ENCODE data around the gene TTC7B.

The TTC7B gene

DNA sequence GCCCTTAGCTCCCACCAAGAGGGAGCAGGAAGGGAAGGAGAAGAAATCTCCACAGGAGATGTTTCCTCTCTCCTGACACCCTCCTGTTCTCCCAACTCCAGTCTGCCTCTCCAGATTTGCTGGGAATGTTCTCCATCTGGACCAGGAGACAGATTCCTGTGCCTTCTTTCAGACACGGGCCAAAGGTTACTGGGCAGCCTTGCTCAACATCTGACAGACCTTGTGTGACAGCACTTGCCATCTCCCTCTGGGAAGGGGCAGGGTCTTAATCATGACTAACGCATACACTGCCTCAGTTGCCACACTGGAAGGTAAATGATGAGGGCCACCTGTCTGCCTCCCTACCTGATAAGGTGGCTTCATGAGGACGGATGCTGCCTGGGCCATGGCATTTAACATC, 2.5 kb upstream of the TTC7B start:
- TF ChIP-seq, protein P1, sequence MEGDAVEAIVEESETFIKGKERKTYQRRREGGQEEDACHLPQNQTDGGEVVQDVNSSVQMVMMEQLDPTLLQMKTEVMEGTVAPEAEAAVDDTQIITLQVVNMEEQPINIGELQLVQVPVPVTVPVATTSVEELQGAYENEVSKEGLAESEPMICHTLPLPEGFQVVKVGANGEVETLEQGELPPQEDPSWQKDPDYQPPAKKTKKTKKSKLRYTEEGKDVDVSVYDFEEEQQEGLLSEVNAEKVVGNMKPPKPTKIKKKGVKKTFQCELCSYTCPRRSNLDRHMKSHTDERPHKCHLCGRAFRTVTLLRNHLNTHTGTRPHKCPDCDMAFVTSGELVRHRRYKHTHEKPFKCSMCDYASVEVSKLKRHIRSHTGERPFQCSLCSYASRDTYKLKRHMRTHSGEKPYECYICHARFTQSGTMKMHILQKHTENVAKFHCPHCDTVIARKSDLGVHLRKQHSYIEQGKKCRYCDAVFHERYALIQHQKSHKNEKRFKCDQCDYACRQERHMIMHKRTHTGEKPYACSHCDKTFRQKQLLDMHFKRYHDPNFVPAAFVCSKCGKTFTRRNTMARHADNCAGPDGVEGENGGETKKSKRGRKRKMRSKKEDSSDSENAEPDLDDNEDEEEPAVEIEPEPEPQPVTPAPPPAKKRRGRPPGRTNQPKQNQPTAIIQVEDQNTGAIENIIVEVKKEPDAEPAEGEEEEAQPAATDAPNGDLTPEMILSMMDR (IDR thresholded peaks at IDR 0.05; ENCODE audit: borderline replicate concordance, insufficient read depth, low read depth, low read length) = no peak

DNA sequence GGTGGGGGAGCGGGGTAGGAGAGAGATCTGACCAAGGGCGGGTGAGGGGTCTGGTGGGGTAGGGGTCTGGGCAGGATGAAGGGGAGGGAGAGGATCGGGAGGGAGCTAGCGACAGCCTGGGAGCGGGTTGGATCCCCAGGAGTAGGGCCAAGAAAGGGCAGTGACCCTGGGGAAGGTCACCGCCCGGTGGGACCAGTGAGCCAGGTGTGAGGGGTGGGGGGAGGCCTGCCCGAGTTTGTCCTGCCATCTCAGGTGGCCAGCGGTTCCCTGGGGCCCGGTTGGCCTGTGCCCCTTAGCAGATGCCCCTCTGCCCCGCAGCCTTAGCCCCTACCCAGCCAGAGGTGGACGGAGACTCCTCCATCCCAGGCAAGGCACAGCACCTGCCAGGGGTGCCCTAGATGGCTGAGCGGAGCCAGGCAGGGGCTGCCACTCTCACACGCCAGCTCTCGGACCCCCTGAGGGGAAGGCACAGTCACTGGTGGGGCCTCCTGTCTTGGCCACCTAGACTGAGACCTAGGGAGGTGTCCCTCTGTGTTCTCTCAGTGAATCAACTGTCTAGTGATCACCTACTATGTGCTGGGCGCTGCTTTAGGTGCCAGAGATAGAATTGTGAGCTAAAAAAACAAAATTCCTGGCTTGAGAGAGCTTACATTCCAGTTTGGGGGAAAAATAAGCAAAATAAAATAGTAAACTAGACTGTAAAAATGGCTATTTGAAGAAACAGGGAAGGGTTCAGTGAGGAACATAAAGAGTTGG, 629 bp upstream of the TTC7B start:
- TF ChIP-seq, protein P1 (IDR thresholded peaks at IDR 0.05; ENCODE audit: borderline replicate concordance, insufficient read depth, low read depth, low read length) = no peak
- H3K4me3 ChIP-seq (ENCODE audit: low read depth, low read length) = no peak overlapping the region

More for the DNA sequence above, 2.5 kb upstream of the TTC7B start:
- H3K4me3 ChIP-seq (ENCODE audit: low read depth, low read length) = no peak overlapping the region

DNA sequence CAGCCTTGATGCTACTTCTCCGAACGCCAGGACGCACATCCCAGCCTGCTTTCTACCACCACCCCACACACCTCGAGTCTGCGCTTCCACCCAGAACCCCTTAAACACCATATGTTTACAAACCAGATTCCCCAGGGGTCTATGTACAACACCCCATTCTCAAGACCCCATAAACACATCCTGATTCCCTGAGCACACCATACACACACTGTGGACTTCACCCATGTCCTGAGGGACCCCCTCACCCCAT, 733 bp downstream of the TTC7B start:
- TF ChIP-seq, protein P1 (IDR thresholded peaks at IDR 0.05; ENCODE audit: borderline replicate concordance, insufficient read depth, low read depth, low read length) = no peak
- no peak overlapping the region for H3K4me3 ChIP-seq (ENCODE audit: low read depth, low read length)

DNA sequence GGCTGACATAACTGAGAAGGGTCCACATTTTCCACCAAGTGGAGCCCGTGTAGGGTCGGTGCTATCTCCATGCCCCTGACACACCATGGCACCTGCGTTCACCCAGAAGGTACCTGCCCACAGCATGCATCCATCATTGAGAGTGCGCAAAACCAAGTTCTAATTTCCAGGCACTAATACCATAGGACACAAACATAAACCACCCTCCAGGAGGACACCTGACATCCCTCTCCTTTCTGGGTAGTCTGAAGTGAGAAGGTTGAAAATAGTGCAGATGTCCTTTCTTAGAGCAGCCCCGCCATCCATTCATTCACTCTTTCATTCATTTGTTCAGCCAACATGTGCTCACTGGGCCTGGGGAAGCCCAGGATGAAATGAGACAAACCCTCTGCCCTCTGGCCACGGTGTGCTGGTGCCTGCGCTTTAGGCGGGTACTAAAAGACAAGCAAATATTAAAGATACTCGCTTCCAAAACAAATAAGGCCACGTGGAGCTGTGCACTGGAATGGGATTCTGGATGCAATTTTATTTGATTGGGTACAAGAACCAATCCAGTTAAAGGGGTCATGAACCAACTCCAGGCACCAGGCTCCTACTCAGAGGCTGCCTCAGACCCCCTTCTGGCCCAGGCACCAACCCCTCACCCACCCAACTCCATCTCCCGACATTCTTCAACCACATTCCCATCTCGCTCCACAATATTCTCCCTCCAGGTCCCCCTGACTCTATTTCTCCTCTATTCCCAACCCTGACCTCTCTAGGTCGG, 1.2 kb downstream of the TTC7B start:
- no peak overlapping the region for H3K4me3 ChIP-seq (ENCODE audit: low read depth, low read length)

DNA sequence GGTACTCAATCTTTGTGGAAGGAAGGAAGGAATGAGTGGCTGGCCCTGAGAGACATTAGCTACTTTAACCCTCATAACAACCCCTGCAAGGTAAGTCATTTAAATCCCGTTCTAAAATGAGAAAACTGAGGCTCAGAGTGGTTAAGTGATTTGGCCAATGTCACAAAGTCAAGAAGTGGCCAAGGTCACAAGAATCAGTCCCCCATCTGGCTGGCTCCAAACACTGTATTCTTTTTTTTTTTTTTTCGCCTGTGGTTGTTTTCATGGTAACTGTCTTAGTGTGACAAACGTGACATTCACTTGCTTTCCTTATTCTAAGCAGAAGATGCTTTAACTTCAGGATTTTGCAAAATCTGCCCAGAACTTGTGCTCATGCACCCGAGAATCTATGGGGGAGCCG, 2.8 kb downstream of the TTC7B start:
- H3K4me3 ChIP-seq (ENCODE audit: low read depth, low read length) = no peak overlapping the region
- TF ChIP-seq, protein P1 (IDR thresholded peaks at IDR 0.05; ENCODE audit: borderline replicate concordance, insufficient read depth, low read depth, low read length) = no peak

More for the DNA sequence above, 1.2 kb downstream of the TTC7B start:
- TF ChIP-seq, protein P1 (IDR thresholded peaks at IDR 0.05; ENCODE audit: borderline replicate concordance, insufficient read depth, low read depth, low read length) = no peak

DNA sequence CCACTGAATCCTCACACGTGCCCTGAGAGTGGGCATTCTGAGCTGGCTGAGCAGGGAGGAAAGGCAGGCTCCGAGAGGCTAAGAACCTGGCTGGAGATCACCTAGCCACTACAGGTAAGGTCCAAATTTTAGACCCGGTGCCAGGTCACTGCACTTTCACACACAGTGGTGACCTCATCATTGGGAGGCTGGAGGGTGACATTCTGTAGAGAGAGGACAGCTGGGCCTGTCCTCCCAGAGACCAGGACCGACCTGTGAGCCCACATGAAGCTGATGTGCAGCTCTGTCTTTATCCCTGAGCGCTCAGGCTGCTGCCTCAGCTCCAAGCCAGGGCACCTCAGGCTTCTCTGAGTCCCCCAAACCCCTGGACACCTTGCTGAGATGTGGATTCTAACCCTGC, 4.1 kb downstream of the TTC7B start:
- TF ChIP-seq, protein P1 (IDR thresholded peaks at IDR 0.05; ENCODE audit: borderline replicate concordance, insufficient read depth, low read depth, low read length) = no peak

DNA sequence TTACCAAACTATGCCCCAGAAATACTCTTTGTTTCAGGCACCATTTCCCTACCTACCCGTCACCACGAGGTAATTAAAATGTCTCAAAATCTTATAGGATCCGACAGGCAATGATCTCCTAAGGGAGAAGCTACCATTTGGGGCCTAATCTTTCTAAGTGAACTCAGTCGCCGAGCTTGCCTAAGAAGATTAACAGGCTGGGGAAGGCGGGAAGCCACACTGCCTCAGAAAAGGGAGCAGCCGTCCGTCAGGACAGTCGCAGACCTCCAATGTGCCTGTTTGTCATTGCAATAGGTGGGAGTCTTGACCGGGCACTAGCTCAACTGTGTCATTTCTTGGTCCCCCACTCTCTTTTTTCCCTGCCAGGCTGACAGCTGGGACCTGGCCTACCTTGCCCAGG, 4.6 kb downstream of the TTC7B start:
- TF ChIP-seq, protein P1 (IDR thresholded peaks at IDR 0.05; ENCODE audit: borderline replicate concordance, insufficient read depth, low read depth, low read length) = no peak
- no peak overlapping the region for H3K4me3 ChIP-seq (ENCODE audit: low read depth, low read length)

More for the DNA sequence above, 4.1 kb downstream of the TTC7B start:
- no peak overlapping the region for H3K4me3 ChIP-seq (ENCODE audit: low read depth, low read length)
